WTC11 (cell line): Measurements from ENCODE around the gene SHISAL1. TPM values are rescaled to one million over a fixed set of nuclear protein-coding genes. Genes with fewer than 3 reads are reported as not detected.

Experiments
- ATAC-seq: fragments of 200-7000 bp; cut with Tn5 transposase; 2 replicates; pipeline ENCODE4 v1.10.0; 2021; ENCODE audit warnings: mild to moderate bottlenecking, moderate library complexity
- CTCF ChIA-PET: fragments of 300-600 bp; sonication (Branson Sonifier 250); formaldehyde crosslinking; loops from one replicate; lab custom pipeline; 2021; ENCODE audit warnings: antibody characterized with exemption; lab: Charles Lee
- POLR2A ChIA-PET: fragments of 350-600 bp; sonication (Branson Sonifier 250); formaldehyde crosslinking; loops from one replicate; lab custom pipeline; 2021; ENCODE audit warnings: antibody characterized with exemption; lab: Charles Lee
- DNase-seq: peaks from one replicate; pipeline ENCODE4 v3.0.0; 2021; ENCODE audit warnings: low spot score
- H3K27ac Mint-ChIP-seq: 2 replicates; pipeline ENCODE4 v1.8.0; 2021; ENCODE audit warnings: mixed read lengths
- H3K27me3 Mint-ChIP-seq: 2 replicates; pipeline ENCODE4 v1.8.0; 2021; ENCODE audit warnings: low read depth, mild to moderate bottlenecking, moderate library complexity, mixed read lengths
- H3K36me3 Mint-ChIP-seq: 2 replicates; pipeline ENCODE4 v1.8.0; 2021; ENCODE audit warnings: mixed read lengths
- H3K4me1 Mint-ChIP-seq: 2 replicates; pipeline ENCODE4 v1.8.0; 2022; ENCODE audit warnings: mixed read lengths
- H3K4me3 Mint-ChIP-seq: 2 replicates; pipeline ENCODE4 v1.8.0; 2021; ENCODE audit warnings: mild to moderate bottlenecking, moderate library complexity, mixed read lengths
- H3K9me3 Mint-ChIP-seq: 2 replicates; pipeline ENCODE4 v1.8.0; 2021; ENCODE audit warnings: mixed read lengths
- AR ChIP-seq: fragments of 250-450 bp; sonication (Bioruptor Pico); IDR thresholded peaks from 2 replicates; pipeline ENCODE4 v1.9.0; 2021; ENCODE audit warnings: mild to moderate bottlenecking
- ATF1 ChIP-seq: sonication (generic); formaldehyde crosslinking; IDR thresholded peaks from 2 replicates; pipeline ENCODE4 v1.8.1; 2023; ENCODE audit warnings: mild to moderate bottlenecking, moderate library complexity, missing genetic modification reagents
- ATF2 ChIP-seq: sonication (generic); formaldehyde crosslinking; IDR thresholded peaks from 2 replicates; pipeline ENCODE4 v1.8.1; 2022; ENCODE audit warnings: low read depth, missing genetic modification reagents, borderline replicate concordance
- ATF3 ChIP-seq: sonication (generic); formaldehyde crosslinking; conservative IDR thresholded peaks from 2 replicates; pipeline ENCODE4 v1.8.1; 2022; ENCODE audit warnings: mild to moderate bottlenecking, missing genetic modification reagents
- CREM ChIP-seq: sonication (generic); formaldehyde crosslinking; IDR thresholded peaks from 2 replicates; pipeline ENCODE4 v1.8.1; 2022; ENCODE audit warnings: mild to moderate bottlenecking, missing genetic modification reagents, moderate library complexity
- CTCF ChIP-seq: fragments of 200-600 bp; IDR thresholded peaks from 2 replicates; pipeline ENCODE4 v1.8.0; 2022; ENCODE audit warnings: antibody characterized with exemption
- E2F5 ChIP-seq: sonication (generic); formaldehyde crosslinking; IDR thresholded peaks from 2 replicates; pipeline ENCODE4 v1.8.1; 2022; ENCODE audit warnings: mild to moderate bottlenecking, moderate library complexity, missing genetic modification reagents
- ERG ChIP-seq: fragments of 250-450 bp; sonication (Bioruptor Pico); IDR thresholded peaks from 2 replicates; pipeline ENCODE4 v1.8.0; 2021; ENCODE audit warnings: mild to moderate bottlenecking
- GABPB1 ChIP-seq: sonication (generic); formaldehyde crosslinking; IDR thresholded peaks from 2 replicates; pipeline ENCODE4 v1.8.1; 2023; ENCODE audit warnings: mild to moderate bottlenecking, missing genetic modification reagents
- HMGA2 ChIP-seq: fragments of 250-450 bp; sonication (Bioruptor Pico); IDR thresholded peaks from 2 replicates; pipeline ENCODE4 v1.4.0; 2021; ENCODE audit warnings: mild to moderate bottlenecking, moderate library complexity
- NFE2L1 ChIP-seq: sonication (generic); formaldehyde crosslinking; IDR thresholded peaks from 2 replicates; pipeline ENCODE4 v1.8.1; 2023; ENCODE audit warnings: missing genetic modification reagents
- NFYB ChIP-seq: sonication (generic); formaldehyde crosslinking; conservative IDR thresholded peaks from 2 replicates; pipeline ENCODE4 v1.8.0; 2022; ENCODE audit warnings: low read depth, missing genetic modification reagents
- NR2C2 ChIP-seq: sonication (generic); formaldehyde crosslinking; IDR thresholded peaks from 2 replicates; pipeline ENCODE4 v1.8.0; 2022; ENCODE audit warnings: mild to moderate bottlenecking, missing genetic modification reagents
- OVOL2 ChIP-seq: fragments of 250-450 bp; sonication (Bioruptor Pico); IDR thresholded peaks from 2 replicates; pipeline ENCODE4 v1.9.0; 2021; ENCODE audit warnings: mild to moderate bottlenecking, borderline replicate concordance
- RELA ChIP-seq: sonication (generic); formaldehyde crosslinking; IDR thresholded peaks from 2 replicates; pipeline ENCODE4 v1.8.1; 2022; ENCODE audit warnings: missing genetic modification reagents, mild to moderate bottlenecking, borderline replicate concordance
- ZNF219 ChIP-seq: sonication (generic); formaldehyde crosslinking; IDR thresholded peaks from 2 replicates; pipeline ENCODE4 v1.8.0; 2023; ENCODE audit warnings: missing genetic modification reagents, mild to moderate bottlenecking, borderline replicate concordance
- ZNF263 ChIP-seq: sonication (generic); formaldehyde crosslinking; IDR thresholded peaks from 2 replicates; pipeline ENCODE4 v1.8.1; 2022; ENCODE audit warnings: low read depth, mild to moderate bottlenecking, moderate library complexity, missing genetic modification reagents
- ZNF416 ChIP-seq: fragments of 250-450 bp; sonication (Bioruptor Pico); IDR thresholded peaks from 2 replicates; pipeline ENCODE4 v1.9.0; 2021; ENCODE audit warnings: mild to moderate bottlenecking, inconsistent platforms
- ZNF532 ChIP-seq: fragments of 250-450 bp; sonication (Bioruptor Pico); IDR thresholded peaks from 2 replicates; pipeline ENCODE4 v1.9.0; 2021; ENCODE audit warnings: mild to moderate bottlenecking, borderline replicate concordance
- total RNA-seq: library from RNA; stranded (reverse); gene quantifications from 3 replicates; pipeline ENCODE4 v1.2.3, GENCODE V29; 2021

Gene SHISAL1
- total RNA-seq, 1 experiment from 2014 or later: 2.7 TPM

GRCh38 chr22:44206696-44207095, 106.1 kb downstream of the SHISAL1 start (continued):
- no peak for TF ChIP-seq CTCF
- TF ChIP-seq ERG: no peak
- no peak for TF ChIP-seq ATF2 (CRISPR knock-in tag)
- TF ChIP-seq ZNF219 (CRISPR knock-in tag): no peak
- TF ChIP-seq NFE2L1 (CRISPR knock-in tag): no peak
- TF ChIP-seq ZNF532 (CRISPR knock-in tag): no peak
- TF ChIP-seq NR2C2: no peak
- TF ChIP-seq AR (CRISPR knock-in tag): no peak
- TF ChIP-seq ZNF263: no peak
- TF ChIP-seq ATF3: no peak
- no peak for TF ChIP-seq HMGA2 (CRISPR knock-in tag)
- no peak for TF ChIP-seq ZNF416 (CRISPR knock-in tag)
- TF ChIP-seq GABPB1 (CRISPR knock-in tag): no peak

- H3K9me3 Mint-ChIP-seq: peaks cover 16% of the 10 kb centered on the region
- ChIA-PET CTCF (no interaction called here), POLR2A (no interaction called here)
- DNase-seq (no peak), ATAC-seq (no peak)
- no peaks in the 10 kb centered on the region for H3K4me1 Mint-ChIP-seq
- no peak overlapping the region for H3K27ac Mint-ChIP-seq
- H3K27me3 Mint-ChIP-seq: peaks cover 2% of the 10 kb centered on the region; the same call in 1 of the 2 replicates
- H3K4me3 Mint-ChIP-seq: no peak overlapping the region
- H3K36me3 Mint-ChIP-seq: 0 out of 2 replicates have a peak, but pooled peaks cover 3% of the 10 kb centered on the region
- TF ChIP-seq ZNF532 (CRISPR knock-in tag) (no peak), CREM (CRISPR knock-in tag) (no peak), RELA (CRISPR knock-in tag) (no peak), ATF1 (CRISPR knock-in tag) (no peak), E2F5 (CRISPR knock-in tag) (no peak), NFYB (CRISPR knock-in tag) (no peak), OVOL2 (CRISPR knock-in tag) (no peak)
These were observed 106.5 kb downstream of the SHISAL1 start for GRCh38 chr22:44206330-44206645.
